OCI-LY7 (cell line): Measurements from ENCODE around the gene ADD2.

Experiments
- CTCF ChIP-seq: fragments of 200-600 bp; sonication (generic); conservative IDR thresholded peaks from 2 replicates; pipeline ENCODE4 v1.5.1; 2014; ENCODE audit warnings: mild to moderate bottlenecking, antibody characterized with exemption, low read length, moderate library complexity, mixed read lengths
- EZH2phosphoT487 ChIP-seq: fragments of 200-600 bp; sonication (generic); IDR thresholded peaks from 2 replicates; pipeline ENCODE4 v1.6.1; 2018; ENCODE audit warnings: low read depth, borderline replicate concordance, mild to moderate bottlenecking, mixed run types, antibody characterized with exemption, low read length, moderate library complexity, mixed read lengths

GRCh38 chr2:70679259-70679658 is 88.7 kb downstream of the ADD2 start:
- TF ChIP-seq CTCF (no peak), EZH2phosphoT487 (no peak)
